Stomach (tissue), 9 donors: ENCODE measurements around the gene KPNB1. TPM values are rescaled to one million over a fixed set of nuclear protein-coding genes. Genes with fewer than 3 reads are reported as not detected.

Experiments used
- DNase-seq, 2 donors: peaks; one replicate each; pipeline versions ENCODE4 v3.0.0 to v3.0.0-alpha.2; 2013 to 2019
- H3K27ac ChIP-seq, 5 donors: fragments of 200-600 bp in 4 of 5; sonication (generic) in 4 of 5; one replicate each; pipeline ENCODE4 v1.5.1; 2013 to 2019; ENCODE audit warnings: mild to moderate bottlenecking in 1 of 5, moderate library complexity in 1 of 5
- H3K27me3 ChIP-seq, 3 donors: fragments of 200-600 bp; sonication (generic); one replicate each; pipeline ENCODE4 v1.5.1; 2017 to 2019; ENCODE audit warnings: mixed run types in 1 of 3
- H3K36me3 ChIP-seq, 4 donors: fragments of 200-600 bp; sonication (generic); 1 replicate in 3 of 4; 2 replicates in 1 of 4; pipeline ENCODE4 v1.5.1; 2016 to 2019
- H3K4me1 ChIP-seq, 4 donors: fragments of 200-600 bp; sonication (generic); one replicate each; pipeline ENCODE4 v1.5.1; 2016 to 2019
- H3K4me3 ChIP-seq, 4 donors: fragments of 200-600 bp; sonication (generic) in 3 of 4; one replicate each; pipeline ENCODE4 v1.5.1; 2016 to 2019; ENCODE audit warnings: mild to moderate bottlenecking in 1 of 4
- H3K9me3 ChIP-seq, 4 donors: fragments of 200-600 bp; sonication (generic); one replicate each; pipeline ENCODE4 v1.5.1; 2016 to 2019
- EP300 ChIP-seq: sonication (generic); formaldehyde crosslinking; IDR thresholded peaks from one replicate; pipeline ENCODE4 v1.6.1; 2017; ENCODE audit warnings: antibody characterized with exemption
- POLR2A ChIP-seq, 4 donors: fragments of 450-650 bp; IDR thresholded peaks; one replicate each; pipeline ENCODE4 v1.6.1; 2016; ENCODE audit warnings: antibody characterized with exemption in 4 of 4, control low read depth in 2 of 4, mild to moderate bottlenecking in 1 of 4, moderate library complexity in 1 of 4
- POLR2AphosphoS5 ChIP-seq, 3 donors: sonication (generic); formaldehyde crosslinking; IDR thresholded peaks; one replicate each; pipeline ENCODE4 v1.6.1; 2016; ENCODE audit warnings: antibody characterized with exemption in 3 of 3
- WGBS, 5 donors: extraction: QIAGEN DNeasy Blood & Tissue Kit in 3 of 5; methylation state at CpG; one replicate each; pipeline versions ENCODE4 v1.1.5 to v1.1.7; 2013 to 2018; 5-methylcytosine and 5-hydroxymethylcytosine counted together
- intact Hi-C: fragments of 100-400 bp; cut with DNase I; formaldehyde crosslinking; loops from one replicate; pipeline ENCODE4 v1.15.1; 2023; ENCODE audit warnings: low total_unique reads
- polyA plus RNA-seq, 3 donors: library from polyadenylated mRNA; stranded (reverse); fragments of 200-250 nt; gene quantifications; one replicate each; pipeline ENCODE4 v1.2.3, GENCODE V29; 2013
- total RNA-seq, 5 donors: library from RNA; depleted of rRNA; stranded (reverse); fragments of >200 nt; gene quantifications; one replicate each; pipeline versions ENCODE4 v1.1.0 to v1.2.3, GENCODE V29; 2014 to 2016
- TF ChIP-seq, protein P1 (sequence below), 7 experiments: fragments of 450-650 bp in 4 of 7; fragments of 200-600 bp in 3 of 7; sonication (generic) in 3 of 7; IDR thresholded peaks; one replicate each; pipeline ENCODE4 v1.5.1; 2016 to 2019; ENCODE audit warnings: antibody characterized with exemption in 7 of 7, control low read depth in 2 of 7, mild to moderate bottlenecking in 1 of 7
- donor health status: healthy with polysubstance abuse.
- donor health status: Bipolar disorder and iron deficiency.
- donor health status: healthy.

The KPNB1 gene
- total and polyA plus RNA-seq, 8 donors, result 32.5 to 669 (median 155) TPM

DNA sequence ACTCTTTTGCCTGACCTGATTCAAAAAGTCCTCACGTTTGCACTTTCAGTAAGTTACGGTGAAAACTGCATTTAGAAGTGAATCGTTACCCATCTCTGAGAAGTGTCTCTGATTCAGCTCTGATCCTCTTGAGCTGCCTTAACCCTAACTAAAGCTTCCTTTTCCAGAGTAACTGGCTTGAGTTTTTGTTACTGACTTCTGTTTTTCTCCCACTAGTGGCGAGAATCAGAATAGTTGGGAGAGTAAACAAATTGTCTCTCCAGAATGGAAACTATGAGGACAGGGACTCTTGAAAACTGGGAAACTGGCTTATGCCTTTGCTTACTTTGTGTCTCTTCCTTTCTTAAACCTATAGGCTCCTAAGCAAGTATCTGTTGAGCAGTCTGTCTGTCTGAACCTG is 31.3 kb upstream of the KPNB1 start:
- 49 to 66% (median 61%) methylated on average over 4 of the region's 4 CpGs for WGBS, 5 donors
- no peak for DNase-seq
- intact Hi-C loops, result no loop called here
- no peaks in the 10 kb centered on the region for H3K9me3 ChIP-seq
- peaks cover 9 to 42% (median 27%) of the 10 kb centered on the region in 4 donors for H3K4me1 ChIP-seq
- peak overlapping the region in 2 of 5 donors; percentile 18 to 65 for H3K27ac ChIP-seq
- H3K27me3 ChIP-seq, result no peaks in the 10 kb centered on the region
- no peak overlapping the region for H3K4me3 ChIP-seq
- H3K36me3 ChIP-seq, result peaks cover 23 to 93% (median 88%) of the 10 kb centered on the region in 4 donors
- TF ChIP-seq, protein P1, sequence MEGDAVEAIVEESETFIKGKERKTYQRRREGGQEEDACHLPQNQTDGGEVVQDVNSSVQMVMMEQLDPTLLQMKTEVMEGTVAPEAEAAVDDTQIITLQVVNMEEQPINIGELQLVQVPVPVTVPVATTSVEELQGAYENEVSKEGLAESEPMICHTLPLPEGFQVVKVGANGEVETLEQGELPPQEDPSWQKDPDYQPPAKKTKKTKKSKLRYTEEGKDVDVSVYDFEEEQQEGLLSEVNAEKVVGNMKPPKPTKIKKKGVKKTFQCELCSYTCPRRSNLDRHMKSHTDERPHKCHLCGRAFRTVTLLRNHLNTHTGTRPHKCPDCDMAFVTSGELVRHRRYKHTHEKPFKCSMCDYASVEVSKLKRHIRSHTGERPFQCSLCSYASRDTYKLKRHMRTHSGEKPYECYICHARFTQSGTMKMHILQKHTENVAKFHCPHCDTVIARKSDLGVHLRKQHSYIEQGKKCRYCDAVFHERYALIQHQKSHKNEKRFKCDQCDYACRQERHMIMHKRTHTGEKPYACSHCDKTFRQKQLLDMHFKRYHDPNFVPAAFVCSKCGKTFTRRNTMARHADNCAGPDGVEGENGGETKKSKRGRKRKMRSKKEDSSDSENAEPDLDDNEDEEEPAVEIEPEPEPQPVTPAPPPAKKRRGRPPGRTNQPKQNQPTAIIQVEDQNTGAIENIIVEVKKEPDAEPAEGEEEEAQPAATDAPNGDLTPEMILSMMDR (IDR thresholded peaks at IDR 0.05), result no peak
- TF ChIP-seq POLR2AphosphoS5 (IDR thresholded peaks at IDR 0.05) (no peak), POLR2A (IDR thresholded peaks at IDR 0.05) (no peak), EP300 (no peak)

GRCh38 chr17:47620503-47621245 is 29.0 kb upstream of the KPNB1 start:
- H3K4me1 ChIP-seq, result peaks cover 9 to 42% (median 27%) of the 10 kb centered on the region in 4 donors
- H3K36me3 ChIP-seq, result peaks cover 17 to 93% (median 86%) of the 10 kb centered on the region in 4 donors
- no peaks in the 10 kb centered on the region for H3K9me3 ChIP-seq
- H3K4me3 ChIP-seq, result no peak overlapping the region
- TF ChIP-seq POLR2AphosphoS5 (IDR thresholded peaks at IDR 0.05) (no peak), POLR2A (IDR thresholded peaks at IDR 0.05) (no peak), EP300 (no peak)
- TF ChIP-seq, protein P1 (IDR thresholded peaks at IDR 0.05), result no peak
- 65 to 81% (median 74%) methylated on average over 3 of the region's 3 CpGs for WGBS, 5 donors
- no peak for DNase-seq
- peak overlapping the region in 2 of 5 donors; percentile 46 to 65 for H3K27ac ChIP-seq
- intact Hi-C loops, result no loop called here
- H3K27me3 ChIP-seq, result no peaks in the 10 kb centered on the region

DNA sequence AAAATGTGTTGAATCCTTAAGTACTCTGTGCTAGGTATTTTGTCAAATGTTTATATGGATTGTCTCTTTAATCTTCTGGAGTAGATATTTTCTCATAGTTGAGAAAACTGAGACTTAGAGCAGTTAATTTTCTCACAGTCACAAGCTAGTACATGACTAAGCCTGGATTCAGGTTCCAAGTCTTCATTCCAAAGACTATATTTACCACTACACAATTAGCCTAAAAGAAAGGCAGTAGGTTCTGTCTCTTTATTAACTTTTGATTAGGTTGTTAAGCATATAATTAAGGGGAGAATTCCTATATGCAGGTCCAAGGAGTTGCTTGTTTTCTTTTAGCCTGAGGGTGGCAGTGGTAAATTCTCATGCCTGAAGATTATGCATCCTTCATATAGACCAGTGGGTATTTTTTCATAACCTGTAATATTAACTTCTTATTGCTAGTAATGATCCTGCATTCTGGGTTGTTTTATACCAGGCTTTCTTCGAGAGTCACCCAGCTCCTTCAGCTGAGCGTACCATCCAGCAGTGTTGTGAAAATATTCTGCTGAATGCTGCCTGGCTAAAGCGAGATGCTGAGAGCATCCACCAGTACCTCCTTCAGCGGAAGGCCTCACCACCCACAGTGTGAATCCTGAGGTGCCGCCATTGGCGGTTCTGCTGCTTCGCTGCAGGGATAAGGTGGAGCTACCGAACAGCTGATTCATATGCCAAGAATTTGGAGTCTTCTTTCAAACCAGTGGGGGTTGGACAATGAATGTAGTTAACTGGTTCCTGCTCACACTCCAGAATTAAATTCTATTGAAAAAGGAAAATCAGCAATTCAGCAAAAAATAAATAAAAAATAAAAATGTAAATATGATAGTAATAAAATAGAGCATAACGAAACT is 28.2 kb upstream of the KPNB1 start:
- H3K27ac ChIP-seq, result peak overlapping the region in 3 of 5 donors; percentile 25 to 65 (median 46)
- intact Hi-C loops, result no loop called here
- H3K36me3 ChIP-seq, result peaks cover 17 to 87% (median 80%) of the 10 kb centered on the region in 4 donors
- no peaks in the 10 kb centered on the region for H3K9me3 ChIP-seq
- no peaks in the 10 kb centered on the region for H3K27me3 ChIP-seq
- 42 to 61% (median 53%) methylated on average over 9 of the region's 9 CpGs for WGBS, 5 donors
- TF ChIP-seq, protein P1 (IDR thresholded peaks at IDR 0.05), result no peak
- no peak for TF ChIP-seq EP300
- TF ChIP-seq POLR2A (IDR thresholded peaks at IDR 0.05), result no peak
- TF ChIP-seq POLR2AphosphoS5 (IDR thresholded peaks at IDR 0.05), result peak in 1 of 3 donors; percentile 48
- H3K4me1 ChIP-seq, result peaks cover 9 to 47% (median 27%) of the 10 kb centered on the region in 4 donors
- no peak overlapping the region for H3K4me3 ChIP-seq
- DNase-seq, result peak in 1 of 2 donors; percentile 45

DNA sequence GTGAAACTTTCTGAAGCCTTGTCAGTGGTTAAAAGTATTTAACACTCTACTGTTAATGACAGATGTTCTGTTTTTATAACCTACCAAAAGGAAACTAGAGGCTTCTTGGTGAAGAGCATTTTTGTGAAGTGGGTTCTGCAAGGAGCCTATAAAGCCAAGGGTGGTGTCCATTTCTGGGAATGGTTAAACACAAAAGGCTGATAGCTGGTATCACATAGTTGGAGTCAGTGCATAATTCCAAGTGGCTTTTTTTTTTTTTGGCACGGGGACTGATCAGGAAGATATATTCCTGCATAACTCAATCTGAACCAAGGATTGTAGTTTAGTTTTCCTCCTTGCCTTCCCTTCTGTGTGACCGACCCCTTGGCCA is 27.6 kb upstream of the KPNB1 start:
- H3K27ac ChIP-seq, result peak overlapping the region in 4 of 5 donors; percentile 9 to 65 (median 19)
- 31 to 43% (median 39%) methylated on average over 2 of the region's 2 CpGs for WGBS, 5 donors
- no peak for TF ChIP-seq EP300
- TF ChIP-seq POLR2AphosphoS5 (IDR thresholded peaks at IDR 0.05), result no peak
- no peak for TF ChIP-seq POLR2A (IDR thresholded peaks at IDR 0.05)
- TF ChIP-seq, protein P1 (IDR thresholded peaks at IDR 0.05), result no peak
- H3K27me3 ChIP-seq, result no peaks in the 10 kb centered on the region
- H3K9me3 ChIP-seq, result no peaks in the 10 kb centered on the region
- peaks cover 9 to 53% (median 27%) of the 10 kb centered on the region in 4 donors for H3K4me1 ChIP-seq
- no peak overlapping the region for H3K4me3 ChIP-seq
- intact Hi-C loops, result no loop called here
- peaks cover 17 to 82% (median 75%) of the 10 kb centered on the region in 4 donors for H3K36me3 ChIP-seq
- DNase-seq, result no peak
